Uterus (tissue), 4 donors: ENCODE data around the gene BPIFB6. TPM values are rescaled to one million over a fixed set of nuclear protein-coding genes. Genes with fewer than 3 reads are reported as not detected.

ENCODE experiments used
- DNase-seq, 2 donors: peaks; one replicate each; pipeline ENCODE4 v3.0.0-alpha.2; 2019 to 2020
- H3K27ac ChIP-seq, 2 donors: fragments of 200-600 bp; sonication (generic); 1 replicate in 1 of 2; 2 replicates in 1 of 2; pipeline ENCODE4 v1.5.1; 2016 to 2018
- H3K27me3 ChIP-seq, 2 donors: fragments of 200-600 bp; sonication (generic); one replicate each; pipeline ENCODE4 v1.5.1; 2018 to 2019; ENCODE audit warnings: control low read depth in 1 of 2
- H3K36me3 ChIP-seq, 2 donors: fragments of 200-600 bp; sonication (generic); one replicate each; pipeline ENCODE4 v1.5.1; 2019; ENCODE audit warnings: control low read depth in 1 of 2
- H3K4me1 ChIP-seq, 2 donors: fragments of 200-600 bp; sonication (generic); one replicate each; pipeline ENCODE4 v1.5.1; 2018 to 2019; ENCODE audit warnings: control low read depth in 1 of 2
- H3K4me3 ChIP-seq, 2 donors: fragments of 200-600 bp; sonication (generic); 1 replicate in 1 of 2; 2 replicates in 1 of 2; pipeline ENCODE4 v1.5.1; 2018 to 2019; ENCODE audit warnings: mild to moderate bottlenecking in 1 of 2
- H3K9me3 ChIP-seq, 2 donors: fragments of 200-600 bp; sonication (generic); one replicate each; pipeline ENCODE4 v1.5.1; 2019; ENCODE audit warnings: control low read depth in 1 of 2
- POLR2A ChIP-seq, 2 donors: fragments of 450-650 bp; IDR thresholded peaks; one replicate each; pipeline ENCODE4 v1.6.1; 2016; ENCODE audit warnings: antibody characterized with exemption in 2 of 2, mild to moderate bottlenecking in 1 of 2, moderate library complexity in 1 of 2
- intact Hi-C: fragments of 100-400 bp; cut with DNase I; formaldehyde crosslinking; loops from one replicate; pipeline ENCODE4 v1.15.1; 2023; ENCODE audit warnings: low total_unique reads
- total RNA-seq, 4 donors: library from RNA; depleted of rRNA in 3 of 4; stranded (reverse); fragments of >200 nt in 3 of 4; gene quantifications; one replicate each; pipeline versions ENCODE4 v1.1.0 to v1.2.4, GENCODE V29; 2014 to 2023
- TF ChIP-seq, protein P1 (sequence below), 4 experiments: fragments of 200-600 bp in 2 of 4; fragments of 450-650 bp in 2 of 4; sonication (generic) in 2 of 4; IDR thresholded peaks; one replicate each; pipeline ENCODE4 v1.5.1; 2016 to 2019; ENCODE audit warnings: antibody characterized with exemption in 4 of 4, mild to moderate bottlenecking in 2 of 4, moderate library complexity in 1 of 4
- donor health status: DM: yes; HTN: yes; CAD: no.

BPIFB6 gene
- total RNA-seq, 4 donors from 2014 or later, result not detected

DNA sequence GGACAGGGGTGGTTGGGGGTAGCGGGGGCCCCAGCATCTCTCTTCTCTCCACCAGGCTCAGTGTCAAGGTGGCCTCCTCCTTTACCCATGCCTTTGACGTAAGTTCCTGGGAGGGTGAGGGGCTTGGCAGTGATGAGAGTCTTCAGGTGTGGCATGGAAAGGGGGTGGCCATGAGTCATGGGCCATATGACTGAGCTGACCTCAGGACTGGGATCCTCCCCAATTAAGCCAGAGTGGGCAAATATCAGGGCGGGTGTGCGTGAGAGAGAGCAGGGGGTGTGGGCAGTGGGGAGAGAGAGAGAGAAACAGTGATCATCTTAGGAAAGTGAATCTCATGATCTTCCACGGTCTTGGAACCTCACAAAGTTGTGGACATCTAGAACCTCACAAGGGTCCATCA lies 39.8 kb downstream of the BPIFB6 start:
- Histone ChIP-seq H3K4me3 (no peak overlapping the region), H3K4me1 (no peaks in the 10 kb centered on the region), H3K27ac (no peak overlapping the region), H3K9me3 (no peaks in the 10 kb centered on the region), H3K27me3 (no peaks in the 10 kb centered on the region), H3K36me3 (no peaks in the 10 kb centered on the region)
- intact Hi-C loops, result no loop called here
- TF ChIP-seq, protein P1, sequence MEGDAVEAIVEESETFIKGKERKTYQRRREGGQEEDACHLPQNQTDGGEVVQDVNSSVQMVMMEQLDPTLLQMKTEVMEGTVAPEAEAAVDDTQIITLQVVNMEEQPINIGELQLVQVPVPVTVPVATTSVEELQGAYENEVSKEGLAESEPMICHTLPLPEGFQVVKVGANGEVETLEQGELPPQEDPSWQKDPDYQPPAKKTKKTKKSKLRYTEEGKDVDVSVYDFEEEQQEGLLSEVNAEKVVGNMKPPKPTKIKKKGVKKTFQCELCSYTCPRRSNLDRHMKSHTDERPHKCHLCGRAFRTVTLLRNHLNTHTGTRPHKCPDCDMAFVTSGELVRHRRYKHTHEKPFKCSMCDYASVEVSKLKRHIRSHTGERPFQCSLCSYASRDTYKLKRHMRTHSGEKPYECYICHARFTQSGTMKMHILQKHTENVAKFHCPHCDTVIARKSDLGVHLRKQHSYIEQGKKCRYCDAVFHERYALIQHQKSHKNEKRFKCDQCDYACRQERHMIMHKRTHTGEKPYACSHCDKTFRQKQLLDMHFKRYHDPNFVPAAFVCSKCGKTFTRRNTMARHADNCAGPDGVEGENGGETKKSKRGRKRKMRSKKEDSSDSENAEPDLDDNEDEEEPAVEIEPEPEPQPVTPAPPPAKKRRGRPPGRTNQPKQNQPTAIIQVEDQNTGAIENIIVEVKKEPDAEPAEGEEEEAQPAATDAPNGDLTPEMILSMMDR (IDR thresholded peaks at IDR 0.05), result no peak
- no peak for TF ChIP-seq POLR2A (IDR thresholded peaks at IDR 0.05)
- DNase-seq, result no peak

DNA sequence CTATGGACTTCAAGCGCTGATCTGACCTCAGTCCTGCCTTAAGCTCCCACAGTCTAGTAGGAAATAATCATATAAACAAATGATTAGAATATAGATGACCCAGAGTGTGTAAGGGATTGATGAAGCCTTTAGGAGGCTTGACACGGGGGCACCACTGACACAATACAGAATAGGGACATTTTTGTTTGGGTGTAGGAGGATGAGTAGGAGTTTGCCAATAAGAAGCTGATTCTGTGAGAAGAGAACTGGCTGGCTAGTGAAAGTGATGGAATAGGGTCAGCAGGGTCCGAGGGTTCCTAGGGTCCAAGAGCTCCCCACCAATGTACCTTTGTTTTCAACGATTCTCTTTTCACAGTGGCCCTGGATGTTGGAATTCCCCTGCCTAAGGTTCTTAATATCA lies 40.9 kb downstream of the BPIFB6 start:
- H3K27me3 ChIP-seq, result no peaks in the 10 kb centered on the region
- no peaks in the 10 kb centered on the region for H3K4me1 ChIP-seq
- H3K9me3 ChIP-seq, result no peaks in the 10 kb centered on the region
- DNase-seq, result no peak
- no peak overlapping the region for H3K4me3 ChIP-seq
- intact Hi-C loops, result no loop called here
- TF ChIP-seq, protein P1 (IDR thresholded peaks at IDR 0.05), result no peak
- no peak for TF ChIP-seq POLR2A (IDR thresholded peaks at IDR 0.05)
- no peaks in the 10 kb centered on the region for H3K36me3 ChIP-seq
- H3K27ac ChIP-seq, result no peak overlapping the region

DNA sequence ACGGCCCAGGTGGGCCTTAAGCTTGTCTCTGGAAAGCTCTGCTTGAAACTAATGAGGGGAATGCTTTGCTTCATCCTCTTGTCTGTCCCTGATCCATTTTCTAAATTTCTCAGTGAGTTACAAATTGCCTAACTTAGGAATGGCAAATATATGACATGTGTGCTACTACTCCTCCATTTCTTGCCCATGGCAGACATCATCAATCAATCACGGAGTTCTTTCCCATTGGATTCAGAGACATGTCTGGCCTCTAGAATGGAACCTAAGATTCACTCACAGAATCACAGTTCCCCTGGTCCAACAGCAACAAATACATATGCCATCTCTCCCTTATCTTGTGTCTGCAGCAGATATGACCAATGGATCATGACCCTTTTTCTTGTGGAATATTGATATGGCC lies 41.4 kb downstream of the BPIFB6 start:
- intact Hi-C loops, result no loop called here
- DNase-seq, result no peak
- no peaks in the 10 kb centered on the region for H3K9me3 ChIP-seq
- H3K36me3 ChIP-seq, result no peaks in the 10 kb centered on the region
- H3K27me3 ChIP-seq, result no peaks in the 10 kb centered on the region
- no peak overlapping the region for H3K27ac ChIP-seq
- no peak for TF ChIP-seq POLR2A (IDR thresholded peaks at IDR 0.05)
- TF ChIP-seq, protein P1 (IDR thresholded peaks at IDR 0.05), result no peak
- no peak overlapping the region for H3K4me3 ChIP-seq
- H3K4me1 ChIP-seq, result no peaks in the 10 kb centered on the region

DNA sequence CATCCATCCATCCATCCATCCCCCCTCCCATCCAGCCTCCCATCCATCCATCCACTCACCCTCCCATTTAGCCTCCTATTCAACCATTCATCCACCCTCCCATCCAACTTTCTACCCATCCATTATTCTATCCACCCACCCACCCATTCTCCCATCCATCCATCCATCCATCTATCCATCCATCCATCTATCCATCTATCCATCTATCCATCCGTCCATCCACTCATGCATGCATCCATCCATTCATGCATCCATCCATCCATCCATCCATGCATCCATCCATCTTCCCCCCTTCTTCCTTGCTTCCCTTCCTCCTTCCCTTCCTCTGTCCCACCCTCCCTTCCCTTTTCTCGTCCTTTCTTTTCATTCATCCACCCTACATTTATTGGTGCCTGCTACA lies 43.2 kb downstream of the BPIFB6 start:
- no peak overlapping the region for H3K27ac ChIP-seq
- TF ChIP-seq, protein P1 (IDR thresholded peaks at IDR 0.05), result no peak
- no peak for TF ChIP-seq POLR2A (IDR thresholded peaks at IDR 0.05)
- no peak overlapping the region for H3K4me3 ChIP-seq
- DNase-seq, result no peak
- no peaks in the 10 kb centered on the region for H3K4me1 ChIP-seq
- intact Hi-C loops, result no loop called here
- no peaks in the 10 kb centered on the region for H3K9me3 ChIP-seq
- H3K36me3 ChIP-seq, result no peaks in the 10 kb centered on the region
- no peaks in the 10 kb centered on the region for H3K27me3 ChIP-seq

DNA sequence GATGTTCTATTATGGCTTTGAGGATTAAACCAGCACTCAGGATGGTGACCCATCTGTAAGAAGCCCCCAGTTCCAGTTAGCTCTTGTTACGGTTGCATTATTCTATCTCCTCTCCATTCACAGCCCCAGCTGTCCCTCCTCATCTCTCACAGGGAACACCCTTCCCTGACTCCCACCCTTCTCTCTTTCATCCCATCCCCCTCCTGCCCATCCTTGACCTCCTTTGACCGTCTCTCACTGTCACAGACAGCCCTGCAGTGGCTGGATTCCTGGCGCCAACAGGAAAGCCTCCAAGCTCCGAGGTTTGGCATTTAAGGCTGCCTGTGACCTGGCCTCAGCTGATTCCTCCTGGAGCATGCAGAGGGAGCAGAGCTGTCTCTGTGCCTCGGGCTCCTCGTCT lies 43.8 kb downstream of the BPIFB6 start:
- Histone ChIP-seq H3K27me3 (no peaks in the 10 kb centered on the region), H3K4me3 (no peak overlapping the region), H3K9me3 (no peaks in the 10 kb centered on the region), H3K36me3 (no peaks in the 10 kb centered on the region), H3K4me1 (no peaks in the 10 kb centered on the region), H3K27ac (no peak overlapping the region)
- TF ChIP-seq POLR2A (IDR thresholded peaks at IDR 0.05), result no peak
- TF ChIP-seq, protein P1 (IDR thresholded peaks at IDR 0.05), result no peak
- intact Hi-C loops, result no loop called here
- no peak for DNase-seq
